KMS-11 (cell line): Measurements from ENCODE around the gene SLC8A1.

Experiments used
- H2AFZ ChIP-seq: fragments of 200-600 bp; sonication (generic); 2 replicates; pipeline ENCODE4 v1.6.1; 2016; ENCODE audit warnings: antibody characterized with exemption, mixed run types, low read depth
- H3K27ac ChIP-seq: fragments of 200-600 bp; sonication (generic); 2 replicates; pipeline ENCODE4 v1.6.1; 2016; ENCODE audit warnings: mild to moderate bottlenecking, mixed run types
- H3K27me3 ChIP-seq: fragments of 200-600 bp; sonication (generic); 2 replicates; pipeline ENCODE4 v1.6.1; 2017; ENCODE audit warnings: mild to moderate bottlenecking, low read depth, mixed run types, moderate library complexity; ENCODE audit not compliant: insufficient read depth
- H3K36me3 ChIP-seq: fragments of 200-600 bp; sonication (generic); 2 replicates; pipeline ENCODE4 v1.6.1; 2017; ENCODE audit warnings: mild to moderate bottlenecking, mixed run types; ENCODE audit not compliant: insufficient read depth
- H3K4me1 ChIP-seq: fragments of 200-600 bp; sonication (generic); 2 replicates; pipeline ENCODE4 v1.6.1; 2016; ENCODE audit warnings: mild to moderate bottlenecking, low read depth, mixed run types; ENCODE audit not compliant: poor library complexity, severe bottlenecking
- H3K4me2 ChIP-seq: fragments of 200-600 bp; sonication (generic); 2 replicates; pipeline ENCODE4 v1.7.0; 2016; ENCODE audit warnings: mild to moderate bottlenecking, mixed run types
- H3K4me3 ChIP-seq: fragments of 200-600 bp; sonication (generic); IDR thresholded peaks from 2 replicates; pipeline ENCODE4 v1.6.1; 2017; ENCODE audit warnings: low read depth, low read length, mixed read lengths; ENCODE audit not compliant: insufficient read depth
- H3K79me2 ChIP-seq: fragments of 200-600 bp; sonication (generic); 2 replicates; pipeline ENCODE4 v1.6.1; 2016; ENCODE audit warnings: low read depth, mixed run types; ENCODE audit not compliant: insufficient read depth
- H3K9ac ChIP-seq: fragments of 200-600 bp; sonication (generic); 2 replicates; pipeline ENCODE4 v1.6.1; 2016; ENCODE audit warnings: mild to moderate bottlenecking, mixed run types
- H4K20me1 ChIP-seq: fragments of 200-600 bp; sonication (generic); 2 replicates; pipeline ENCODE4 v1.6.1; 2016; ENCODE audit warnings: mild to moderate bottlenecking, mixed run types; ENCODE audit not compliant: insufficient read depth
- CTCF ChIP-seq: fragments of 200-600 bp; sonication (generic); conservative IDR thresholded peaks from 2 replicates; pipeline ENCODE4 v1.6.1; 2017; ENCODE audit warnings: low read depth, mild to moderate bottlenecking, antibody characterized with exemption, low read length, moderate library complexity, mixed read lengths

The SLC8A1 gene

GRCh38 chr2:40339026-40339425 lies 112.9 kb downstream of the SLC8A1 start:
- Histone ChIP-seq H3K36me3 (no peaks in the 10 kb centered on the region), H4K20me1 (no peaks in the 10 kb centered on the region)
- TF ChIP-seq CTCF = no peak

GRCh38 chr2:40332191-40332826 lies 119.6 kb downstream of the SLC8A1 start:
- Histone ChIP-seq H3K27ac (no peak overlapping the region), H4K20me1 (no peaks in the 10 kb centered on the region), H2AFZ (no peak overlapping the region), H3K9ac (no peak overlapping the region), H3K4me2 (no peak overlapping the region), H3K79me2 (no peaks in the 10 kb centered on the region), H3K36me3 (no peaks in the 10 kb centered on the region), H3K4me3 (no peak overlapping the region), H3K27me3 (no peaks in the 10 kb centered on the region), H3K4me1 (no peaks in the 10 kb centered on the region)
- no peak for TF ChIP-seq CTCF

More at GRCh38 chr2:40339026-40339425, 112.9 kb downstream of the SLC8A1 start:
- no peaks in the 10 kb centered on the region for H3K79me2 ChIP-seq
- no peak overlapping the region for H3K4me3 ChIP-seq
- H3K4me2 ChIP-seq = no peak overlapping the region
- H3K27me3 ChIP-seq = no peaks in the 10 kb centered on the region
- no peak overlapping the region for H3K27ac ChIP-seq
- no peak overlapping the region for H3K9ac ChIP-seq
- no peak overlapping the region for H2AFZ ChIP-seq
- no peaks in the 10 kb centered on the region for H3K4me1 ChIP-seq

- Histone ChIP-seq H3K79me2 (no peaks in the 10 kb centered on the region), H3K9ac (no peak overlapping the region), H3K4me3 (no peak overlapping the region), H3K4me2 (no peak overlapping the region), H2AFZ (no peak overlapping the region), H3K27me3 (no peaks in the 10 kb centered on the region), H3K27ac (no peak overlapping the region), H3K4me1 (no peaks in the 10 kb centered on the region), H3K36me3 (no peaks in the 10 kb centered on the region), H4K20me1 (no peaks in the 10 kb centered on the region)
- no peak for TF ChIP-seq CTCF
These were observed 121.8 kb downstream of the SLC8A1 start for GRCh38 chr2:40330096-40330495.

GRCh38 chr2:40329739-40330030 lies 122.2 kb downstream of the SLC8A1 start:
- Histone ChIP-seq H3K9ac (no peak overlapping the region), H3K4me3 (no peak overlapping the region), H4K20me1 (no peaks in the 10 kb centered on the region), H3K4me1 (no peaks in the 10 kb centered on the region), H2AFZ (no peak overlapping the region), H3K79me2 (no peaks in the 10 kb centered on the region), H3K27me3 (no peaks in the 10 kb centered on the region), H3K4me2 (no peak overlapping the region), H3K27ac (no peak overlapping the region), H3K36me3 (no peaks in the 10 kb centered on the region)
- TF ChIP-seq CTCF = no peak
